Stimulated activated CD8-positive, alpha-beta memory T cell treated with anti-CD3 and anti-CD28 coated beads, Interleukin-4, amount 100 ng/mL, for 4 hours (primary cell): ENCODE results near the gene TNNT2.

ENCODE experiments used
- DNase-seq, 2 donors: peaks; one replicate each; pipeline ENCODE4 v3.0.0-alpha.2; 2020; ENCODE audit warnings: low read depth in 2 of 2, low spot score in 1 of 2

The TNNT2 gene

DNA sequence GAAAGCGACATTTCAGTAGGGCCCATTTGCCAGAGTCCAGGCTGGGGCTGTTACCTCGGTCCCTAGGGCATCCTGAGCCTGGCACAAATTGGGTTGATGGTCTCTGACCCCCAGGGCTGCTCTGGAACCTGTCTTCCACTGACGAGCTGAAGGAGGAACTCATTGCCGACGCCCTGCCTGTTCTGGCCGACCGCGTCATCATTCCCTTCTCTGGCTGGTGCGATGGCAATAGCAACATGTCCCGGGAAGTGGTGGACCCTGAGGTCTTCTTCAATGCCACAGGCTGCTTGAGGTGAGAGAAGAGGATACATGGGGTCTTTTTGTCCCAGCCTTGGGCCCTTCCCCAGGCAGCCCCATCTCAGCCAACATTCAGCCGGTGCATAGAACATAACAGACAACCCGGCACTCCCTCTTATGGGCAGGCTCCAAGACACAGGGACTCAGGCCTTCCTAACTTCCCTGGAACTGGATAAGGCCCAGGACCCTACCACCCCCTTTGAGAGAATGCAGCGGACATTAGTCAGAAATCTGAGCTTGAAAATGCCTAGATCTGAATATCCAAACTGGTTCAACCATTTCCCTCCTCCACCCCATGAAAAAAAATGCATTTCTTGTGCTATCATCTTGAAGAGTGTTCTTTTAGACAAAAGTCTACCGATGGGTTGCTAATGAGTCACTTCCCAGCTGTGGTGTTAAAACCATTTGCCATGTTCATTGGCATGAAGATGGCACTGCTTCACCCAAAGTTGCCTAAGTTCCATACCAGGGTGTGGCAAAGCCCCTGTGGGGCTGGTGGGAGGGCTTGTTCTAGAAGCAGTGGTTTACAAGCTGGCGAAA, 58.8 kb downstream of the TNNT2 start:
- DNase-seq, result no peak

DNA sequence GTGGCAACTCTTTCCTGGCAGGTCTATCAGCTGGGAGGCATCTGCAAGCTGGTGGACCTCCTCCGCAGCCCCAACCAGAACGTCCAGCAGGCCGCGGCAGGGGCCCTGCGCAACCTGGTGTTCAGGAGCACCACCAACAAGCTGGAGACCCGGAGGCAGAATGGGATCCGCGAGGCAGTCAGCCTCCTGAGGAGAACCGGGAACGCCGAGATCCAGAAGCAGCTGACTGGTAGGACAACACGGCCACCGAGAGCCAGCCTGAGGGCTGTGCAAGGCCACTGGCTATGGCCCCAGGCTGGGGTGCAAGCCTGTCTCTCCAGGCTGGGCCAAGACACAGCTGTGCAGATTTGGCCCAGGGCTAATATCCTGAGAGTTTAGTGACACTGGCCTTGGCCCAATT, 59.9 kb downstream of the TNNT2 start:
- no peak for DNase-seq

DNA sequence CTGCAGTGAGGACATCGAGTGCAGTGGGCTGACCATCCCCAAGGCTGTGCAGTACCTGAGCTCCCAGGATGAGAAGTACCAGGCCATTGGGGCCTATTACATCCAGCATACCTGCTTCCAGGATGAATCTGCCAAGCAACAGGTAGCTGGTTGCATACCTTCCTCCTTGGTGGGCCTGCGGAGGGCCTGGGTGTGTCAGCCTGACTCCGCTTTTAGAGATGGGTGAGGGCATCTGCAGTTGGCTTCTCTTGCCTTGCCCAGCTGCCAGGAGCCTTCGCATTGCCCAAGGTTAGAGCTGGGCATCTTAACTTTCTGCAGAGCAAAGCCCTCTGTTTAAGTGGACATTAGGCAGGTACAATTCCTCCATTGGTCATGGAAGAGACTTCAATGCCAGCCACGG, 60.9 kb downstream of the TNNT2 start:
- DNase-seq, result no peak

DNA sequence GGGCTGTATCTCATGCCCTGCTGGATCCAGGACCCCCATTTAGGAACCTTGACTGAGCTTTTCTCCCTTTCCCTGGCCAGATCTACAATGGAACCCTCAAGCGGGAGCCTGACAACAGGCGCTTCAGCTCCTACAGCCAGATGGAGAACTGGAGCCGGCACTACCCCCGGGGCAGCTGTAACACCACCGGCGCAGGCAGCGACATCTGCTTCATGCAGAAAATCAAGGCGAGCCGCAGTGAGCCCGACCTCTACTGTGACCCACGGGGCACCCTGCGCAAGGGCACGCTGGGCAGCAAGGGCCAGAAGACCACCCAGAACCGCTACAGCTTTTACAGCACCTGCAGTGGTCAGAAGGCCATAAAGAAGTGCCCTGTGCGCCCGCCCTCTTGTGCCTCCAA, 64.4 kb downstream of the TNNT2 start:
- DNase-seq, result no peak

DNA sequence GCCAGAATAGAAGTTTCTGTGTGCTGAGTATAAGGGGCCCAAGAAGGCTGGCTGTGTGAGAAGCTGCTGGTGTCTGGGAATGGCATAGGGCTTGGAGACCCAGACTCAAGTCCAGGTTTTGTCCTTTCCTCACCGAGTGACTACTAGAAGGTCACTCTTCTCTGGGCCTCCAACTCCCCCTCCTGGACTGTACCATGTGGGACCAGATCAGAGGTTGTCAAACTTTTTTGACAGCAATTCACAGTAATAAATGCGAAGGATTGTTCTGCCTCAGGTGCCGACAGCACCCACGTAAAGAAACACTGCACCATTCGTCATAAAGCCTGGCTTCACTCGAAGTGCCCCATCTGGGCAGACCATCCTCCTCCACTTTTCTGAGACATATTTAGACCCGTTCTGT, 65.2 kb downstream of the TNNT2 start:
- DNase-seq, result no peak

DNA sequence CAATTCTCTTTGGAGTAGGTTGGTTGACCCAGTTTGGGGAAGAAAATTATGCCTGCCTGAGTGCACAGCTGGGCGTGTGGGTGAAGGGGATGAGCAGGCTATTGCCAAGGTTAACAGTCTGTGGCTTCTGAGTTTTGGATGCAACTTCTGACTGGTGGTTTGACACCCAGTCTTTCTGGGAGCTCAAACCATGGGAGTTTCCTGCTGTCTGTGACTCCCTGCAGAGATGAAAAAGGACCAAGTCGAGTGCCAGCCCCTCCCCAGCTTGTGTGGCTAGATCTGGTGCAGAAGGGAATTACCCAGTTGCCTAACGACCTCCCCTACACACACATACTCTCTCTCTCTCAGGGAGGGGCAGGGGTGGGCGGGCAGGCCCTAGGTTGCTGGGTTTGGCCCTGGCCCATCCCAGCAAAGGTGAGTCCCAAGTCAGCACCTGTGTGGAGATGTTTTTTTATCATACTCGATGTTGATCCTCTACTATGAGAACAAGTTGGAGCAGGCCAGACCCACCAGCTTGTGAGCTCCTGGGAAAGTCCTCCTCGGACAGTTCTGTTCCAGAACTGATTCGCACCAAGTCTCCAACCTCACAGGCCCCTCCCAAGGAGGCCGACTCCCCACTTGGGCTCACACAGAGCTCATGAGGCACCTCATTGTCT, 66.0 kb downstream of the TNNT2 start:
- no peak for DNase-seq

DNA sequence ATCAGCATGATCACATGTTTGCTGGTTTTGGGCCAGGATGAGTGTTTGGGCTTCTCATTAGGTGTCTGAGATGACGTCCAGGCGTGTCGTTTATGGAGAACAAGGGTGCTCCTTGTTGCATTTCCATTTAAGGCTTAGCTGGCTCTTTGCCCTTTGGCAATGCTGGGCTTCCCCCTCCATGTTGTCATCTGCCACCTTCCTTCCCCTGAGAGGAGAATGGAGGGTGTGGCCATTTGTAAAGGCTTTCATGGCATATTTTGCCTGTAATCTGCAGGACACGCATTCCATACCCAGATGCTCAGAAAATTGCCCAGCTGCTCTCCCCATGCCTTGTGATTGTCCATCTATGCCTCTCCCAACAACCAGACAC, 66.5 kb downstream of the TNNT2 start:
- no peak for DNase-seq

DNA sequence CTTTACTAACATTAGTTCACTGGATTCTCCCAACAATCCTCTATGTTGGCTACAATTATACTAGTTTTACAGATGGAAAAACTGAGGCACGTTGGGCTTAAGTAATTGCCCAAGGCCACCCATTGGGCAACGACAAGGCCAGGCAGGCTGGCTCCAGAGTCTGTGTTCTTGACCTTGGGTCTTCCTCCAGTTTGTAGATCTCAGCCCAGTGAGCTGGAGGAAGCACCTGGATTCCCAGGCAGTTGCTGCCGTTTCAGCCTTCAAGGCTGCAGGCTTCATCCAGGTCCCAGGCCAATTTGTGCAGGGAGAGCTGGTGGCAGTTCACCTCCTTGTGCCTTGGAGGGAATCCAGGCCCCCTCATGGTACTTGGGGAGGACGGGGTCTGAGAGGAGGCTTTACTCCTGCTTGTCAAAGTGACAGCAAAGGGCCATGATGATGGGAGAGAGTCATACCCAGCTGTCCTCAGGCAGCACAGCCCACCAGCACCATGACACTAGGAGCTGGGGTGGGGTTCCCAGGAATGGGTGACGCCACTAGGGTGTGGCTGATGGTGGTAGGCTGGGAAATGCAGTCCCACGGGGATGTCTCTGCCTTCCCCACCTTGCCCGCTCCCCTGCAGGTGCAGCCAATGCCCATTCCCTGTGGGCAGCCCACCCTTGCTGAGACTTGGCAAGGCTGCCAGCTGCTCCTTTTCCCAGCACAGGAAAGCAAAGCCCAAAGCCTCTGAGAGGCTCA, 67.1 kb downstream of the TNNT2 start:
- DNase-seq, result no peak

DNA sequence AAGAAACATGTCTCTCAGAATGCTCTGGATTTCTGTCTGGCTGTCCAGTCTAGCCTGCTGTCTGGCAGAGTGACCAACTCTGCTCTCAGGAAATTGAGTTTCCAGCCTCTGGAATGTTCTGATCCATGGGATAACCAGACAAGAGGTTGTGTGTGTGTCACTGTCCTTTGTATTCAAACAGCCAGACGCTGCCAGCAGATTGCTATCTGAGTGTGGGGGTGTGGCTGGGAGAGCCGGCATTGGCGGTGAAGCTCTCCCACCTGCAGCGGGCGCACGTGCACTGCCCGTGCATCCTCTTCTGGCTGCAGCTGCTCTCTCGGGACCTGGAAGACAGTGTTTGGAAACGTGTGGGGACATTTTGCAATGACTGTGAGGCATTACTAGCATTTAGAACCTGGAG, 68.1 kb downstream of the TNNT2 start:
- DNase-seq, result no peak
